HepG2 (cell line): Measurements from ENCODE around the gene RPP25L. TPM values are rescaled to one million over a fixed set of nuclear protein-coding genes. Genes with fewer than 3 reads are reported as not detected.

Experiments
- AKAP8 ChIP-seq: sonication (generic); formaldehyde crosslinking; IDR thresholded peaks from 2 replicates; pipeline ENCODE4 v1.5.1; 2020; ENCODE audit warnings: mild to moderate bottlenecking, missing genetic modification reagents
- ATF5 ChIP-seq: sonication (generic); formaldehyde crosslinking; IDR thresholded peaks from 2 replicates; pipeline ENCODE4 v1.4.0; 2020; ENCODE audit warnings: mild to moderate bottlenecking, low read depth, missing genetic modification reagents
- ATF7-NPFF ChIP-seq: sonication (generic); formaldehyde crosslinking; IDR thresholded peaks from 2 replicates; pipeline ENCODE4 v1.8.1; 2023; ENCODE audit warnings: mild to moderate bottlenecking, low read depth, missing genetic modification reagents, moderate library complexity
- ETV6 ChIP-seq: sonication (generic); formaldehyde crosslinking; conservative IDR thresholded peaks from 2 replicates; pipeline ENCODE4 v1.4.0; 2020; ENCODE audit warnings: missing genetic modification reagents
- FLYWCH1 ChIP-seq: sonication (generic); formaldehyde crosslinking; IDR thresholded peaks from 2 replicates; pipeline ENCODE4 v1.8.1; 2023; ENCODE audit warnings: mild to moderate bottlenecking, missing genetic modification reagents
- IKZF5 ChIP-seq: IDR thresholded peaks from 2 replicates; pipeline ENCODE4 v1.6.1; 2018; ENCODE audit warnings: missing genetic modification reagents, mild to moderate bottlenecking, missing compliant biosample characterization
- MBD4 ChIP-seq: IDR thresholded peaks from 2 replicates; pipeline ENCODE4 v1.6.1; 2012; ENCODE audit warnings: low read length, inconsistent platforms, borderline replicate concordance
- MIER3 ChIP-seq: IDR thresholded peaks from 2 replicates; pipeline ENCODE4 v1.6.1; 2016; ENCODE audit warnings: missing compliant biosample characterization, borderline replicate concordance
- NR0B2 ChIP-seq: sonication (generic); formaldehyde crosslinking; IDR thresholded peaks from 2 replicates; pipeline ENCODE4 v1.4.0; 2020; ENCODE audit warnings: mild to moderate bottlenecking, missing genetic modification reagents
- RAD51 ChIP-seq: fragments of 450-650 bp; IDR thresholded peaks from 2 replicates; pipeline ENCODE4 v1.6.1; 2016; ENCODE audit warnings: borderline replicate concordance
- SPEN ChIP-seq: sonication (generic); formaldehyde crosslinking; IDR thresholded peaks from 2 replicates; pipeline ENCODE4 v1.5.1; 2020; ENCODE audit warnings: low read depth, mild to moderate bottlenecking, missing genetic modification reagents
- STAT6 ChIP-seq: sonication (generic); formaldehyde crosslinking; IDR thresholded peaks from 2 replicates; pipeline ENCODE4 v1.4.0; 2020; ENCODE audit warnings: missing genetic modification reagents, mild to moderate bottlenecking, borderline replicate concordance
- THAP8 ChIP-seq: sonication (generic); formaldehyde crosslinking; IDR thresholded peaks from 2 replicates; pipeline ENCODE4 v1.5.1; 2020; ENCODE audit warnings: missing genetic modification reagents, mild to moderate bottlenecking, borderline replicate concordance
- ZBTB7A ChIP-seq: sonication (generic); formaldehyde crosslinking; IDR thresholded peaks from 2 replicates; pipeline ENCODE4 v1.8.0; 2022; ENCODE audit warnings: mild to moderate bottlenecking, missing genetic modification reagents
- ZFP36L2 ChIP-seq: sonication (generic); formaldehyde crosslinking; IDR thresholded peaks from 2 replicates; pipeline ENCODE4 v1.4.0; 2020; ENCODE audit warnings: missing genetic modification reagents
- ZFYVE20 ChIP-seq: sonication (generic); formaldehyde crosslinking; IDR thresholded peaks from 2 replicates; pipeline ENCODE4 v1.8.0; 2023; ENCODE audit warnings: low read depth, mild to moderate bottlenecking, moderate library complexity, missing genetic modification reagents, borderline replicate concordance
- ZNF232 ChIP-seq: sonication (generic); formaldehyde crosslinking; IDR thresholded peaks from 2 replicates; pipeline ENCODE4 v1.4.0; 2020; ENCODE audit warnings: missing genetic modification reagents, borderline replicate concordance
- ZNF512B ChIP-seq: sonication (generic); formaldehyde crosslinking; IDR thresholded peaks from 2 replicates; pipeline ENCODE4 v1.5.1; 2020; ENCODE audit warnings: missing genetic modification reagents, mild to moderate bottlenecking, borderline replicate concordance
- ZSCAN9 ChIP-seq: IDR thresholded peaks from 2 replicates; pipeline ENCODE4 v1.6.1; 2016; ENCODE audit warnings: borderline replicate concordance
- polyA plus RNA-seq, 8 experiments: library from polyadenylated mRNA; depleted of rRNA in 3 of 8; stranded (reverse) in 7 of 8; unstranded in 1 of 8; fragments of >200 nt; fragmentation: Illumina TruSeq in 4 of 8; extraction: Trizol in 4 of 8; gene quantifications; 2 replicates each; pipeline versions ENCODE4 v1.2.1 to v1.2.3, GENCODE V29; 2011 to 2016; ENCODE audit warnings: low read depth in 4 of 8, missing spikeins in 1 of 8, mixed read lengths in 1 of 8; ENCODE audit not compliant: insufficient read depth in 1 of 8
- total RNA-seq, 5 experiments: library from RNA; depleted of rRNA; stranded (reverse); fragments of >200 nt; fragmentation: Illumina TruSeq; extraction: Trizol; gene quantifications; 2 replicates each; pipeline ENCODE4 v1.2.3, GENCODE V29; 2016; ENCODE audit warnings: low read depth in 1 of 5

RPP25L gene
- total and polyA plus RNA-seq, 2 of the 13 experiments (the other 11 are each of a cell fraction or from before 2014, with no cell fraction given): 24.5 to 27.3 TPM

- TF ChIP-seq NR0B2 (no peak), MIER3 (CRISPR knock-in tag) (no peak), IKZF5 (0 out of 2 replicates have a peak, but pooled peaks have one; percentile 55), THAP8 (CRISPR knock-in tag) (no peak), AKAP8 (CRISPR knock-in tag) (peak; percentile 31; the same call in 1 of the 2 replicates), ATF5 (CRISPR knock-in tag) (peak; percentile 75; the same call in 1 of the 2 replicates), RAD51 (no peak), ETV6 (no peak), STAT6 (CRISPR knock-in tag) (no peak), ZNF232 (peak; percentile 11; the same call in 1 of the 2 replicates), ATF7-NPFF (CRISPR knock-in tag) (no peak; the same call in 1 of the 2 replicates), ZSCAN9 (CRISPR knock-in tag) (no peak), MBD4 (no peak), ZBTB7A (CRISPR knock-in tag) (0 out of 2 replicates have a peak, but pooled peaks have one; percentile 17), ZFP36L2 (CRISPR knock-in tag) (no peak), FLYWCH1 (CRISPR knock-in tag) (no peak), ZNF512B (CRISPR knock-in tag) (no peak), SPEN (CRISPR knock-in tag) (peak; percentile 61; the same call in 1 of the 2 replicates), ZFYVE20 (CRISPR knock-in tag) (no peak)
Observed at GRCh38 chr9:34611811-34612787, at the start of gene RPP25L (continued).
